ENCODE measurements around the gene CEACAM6.
"Not testable (repeated sequence)": the region's sequence is repeated elsewhere in the genome, so short reads cannot be mapped to it uniquely, and the experiment has no call there.

CEACAM6 gene

DNA sequence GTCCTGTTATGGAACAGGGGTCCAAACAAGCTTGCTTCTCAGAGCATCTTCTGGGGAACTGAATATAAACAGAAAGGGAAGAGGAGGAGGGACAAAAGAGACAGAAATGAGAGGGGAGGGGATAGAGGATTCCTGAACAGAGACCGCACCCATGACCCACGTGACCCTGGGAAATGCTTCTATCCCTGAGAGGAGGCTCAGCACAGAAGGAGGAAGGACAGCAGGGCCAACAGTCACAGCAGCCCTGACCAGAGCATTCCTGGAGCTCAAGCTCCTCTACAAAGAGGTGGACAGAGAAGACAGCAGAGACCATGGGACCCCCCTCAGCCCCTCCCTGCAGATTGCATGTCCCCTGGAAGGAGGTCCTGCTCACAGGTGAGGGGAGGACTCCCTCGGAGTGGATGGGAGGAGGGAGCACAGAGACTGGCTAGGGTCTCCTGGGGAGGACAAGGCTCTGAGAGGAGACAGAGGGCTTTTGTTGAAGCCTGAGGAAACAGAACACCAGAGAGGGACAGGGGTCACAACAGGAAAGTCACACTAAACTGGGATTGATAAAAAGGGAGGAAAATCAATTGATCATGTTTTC is at the start of gene CEACAM6:
Gene CEACAM6, plus strand, starts transcription at position 203 of the 586 bp plus-strand sequence. Its CDS starts 109 bp downstream, at position 312.
- DNase-seq, result peak; percentile 4 to 29

DNA sequence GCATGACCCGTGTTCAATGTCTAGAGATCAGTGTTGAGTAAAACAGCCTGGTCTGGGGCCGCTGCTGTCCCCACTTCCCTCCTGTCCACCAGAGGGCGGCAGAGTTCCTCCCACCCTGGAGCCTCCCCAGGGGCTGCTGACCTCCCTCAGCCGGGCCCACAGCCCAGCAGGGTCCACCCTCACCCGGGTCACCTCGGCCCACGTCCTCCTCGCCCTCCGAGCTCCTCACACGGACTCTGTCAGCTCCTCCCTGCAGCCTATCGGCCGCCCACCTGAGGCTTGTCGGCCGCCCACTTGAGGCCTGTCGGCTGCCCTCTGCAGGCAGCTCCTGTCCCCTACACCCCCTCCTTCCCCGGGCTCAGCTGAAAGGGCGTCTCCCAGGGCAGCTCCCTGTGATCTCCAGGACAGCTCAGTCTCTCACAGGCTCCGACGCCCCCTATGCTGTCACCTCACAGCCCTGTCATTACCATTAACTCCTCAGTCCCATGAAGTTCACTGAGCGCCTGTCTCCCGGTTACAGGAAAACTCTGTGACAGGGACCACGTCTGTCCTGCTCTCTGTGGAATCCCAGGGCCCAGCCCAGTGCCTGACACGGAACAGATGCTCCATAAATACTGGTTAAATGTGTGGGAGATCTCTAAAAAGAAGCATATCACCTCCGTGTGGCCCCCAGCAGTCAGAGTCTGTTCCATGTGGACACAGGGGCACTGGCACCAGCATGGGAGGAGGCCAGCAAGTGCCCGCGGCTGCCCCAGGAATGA is 48.4 kb upstream of the CEACAM6 start:
- DNase-seq, result peak; percentile 27 to 69

DNA sequence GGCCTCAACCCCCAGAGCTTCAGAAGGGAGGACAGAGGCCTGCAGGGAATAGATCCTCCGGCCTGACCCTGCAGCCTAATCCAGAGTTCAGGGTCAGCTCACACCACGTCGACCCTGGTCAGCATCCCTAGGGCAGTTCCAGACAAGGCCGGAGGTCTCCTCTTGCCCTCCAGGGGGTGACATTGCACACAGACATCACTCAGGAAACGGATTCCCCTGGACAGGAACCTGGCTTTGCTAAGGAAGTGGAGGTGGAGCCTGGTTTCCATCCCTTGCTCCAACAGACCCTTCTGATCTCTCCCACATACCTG is 47.9 kb upstream of the CEACAM6 start:
- no peak for DNase-seq

DNA sequence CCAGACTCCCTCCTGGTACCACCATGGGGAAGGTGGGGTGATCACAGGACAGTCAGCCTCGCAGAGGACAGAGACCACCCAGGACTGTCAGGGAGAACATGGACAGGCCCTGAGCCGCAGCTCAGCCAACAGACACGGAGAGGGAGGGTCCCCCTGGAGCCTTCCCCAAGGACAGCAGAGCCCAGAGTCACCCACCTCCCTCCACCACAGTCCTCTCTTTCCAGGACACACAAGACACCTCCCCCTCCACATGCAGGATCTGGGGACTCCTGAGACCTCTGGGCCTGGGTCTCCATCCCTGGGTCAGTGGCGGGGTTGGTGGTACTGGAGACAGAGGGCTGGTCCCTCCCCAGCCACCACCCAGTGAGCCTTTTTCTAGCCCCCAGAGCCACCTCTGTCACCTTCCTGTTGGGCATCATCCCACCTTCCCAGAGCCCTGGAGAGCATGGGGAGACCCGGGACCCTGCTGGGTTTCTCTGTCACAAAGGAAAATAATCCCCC is 47.4 kb upstream of the CEACAM6 start:
- no peak for DNase-seq

DNA sequence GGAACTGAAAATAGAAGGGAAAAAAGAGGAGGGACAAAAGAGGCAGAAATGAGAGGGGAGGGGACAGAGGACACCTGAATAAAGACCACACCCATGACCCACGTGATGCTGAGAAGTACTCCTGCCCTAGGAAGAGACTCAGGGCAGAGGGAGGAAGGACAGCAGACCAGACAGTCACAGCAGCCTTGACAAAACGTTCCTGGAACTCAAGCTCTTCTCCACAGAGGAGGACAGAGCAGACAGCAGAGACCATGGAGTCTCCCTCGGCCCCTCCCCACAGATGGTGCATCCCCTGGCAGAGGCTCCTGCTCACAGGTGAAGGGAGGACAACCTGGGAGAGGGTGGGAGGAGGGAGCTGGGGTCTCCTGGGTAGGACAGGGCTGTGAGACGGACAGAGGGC is 46.8 kb upstream of the CEACAM6 start, which contains the start of gene CEACAM5:
Gene CEACAM5, plus strand, starts transcription at position 146 of the 400 bp plus-strand sequence. Its CDS starts 106 bp downstream, at position 252.
- no peak for DNase-seq

DNA sequence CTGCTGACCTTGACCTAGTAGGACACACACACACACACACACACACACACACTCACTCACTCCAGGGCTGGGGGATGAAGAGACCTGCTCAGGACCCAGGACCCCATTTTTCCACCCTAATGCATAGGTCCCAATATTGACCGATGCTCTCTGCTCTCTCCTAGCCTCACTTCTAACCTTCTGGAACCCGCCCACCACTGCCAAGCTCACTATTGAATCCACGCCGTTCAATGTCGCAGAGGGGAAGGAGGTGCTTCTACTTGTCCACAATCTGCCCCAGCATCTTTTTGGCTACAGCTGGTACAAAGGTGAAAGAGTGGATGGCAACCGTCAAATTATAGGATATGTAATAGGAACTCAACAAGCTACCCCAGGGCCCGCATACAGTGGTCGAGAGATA is 45.8 kb upstream of the CEACAM6 start:
- DNase-seq, result not testable (repeated sequence)

DNA sequence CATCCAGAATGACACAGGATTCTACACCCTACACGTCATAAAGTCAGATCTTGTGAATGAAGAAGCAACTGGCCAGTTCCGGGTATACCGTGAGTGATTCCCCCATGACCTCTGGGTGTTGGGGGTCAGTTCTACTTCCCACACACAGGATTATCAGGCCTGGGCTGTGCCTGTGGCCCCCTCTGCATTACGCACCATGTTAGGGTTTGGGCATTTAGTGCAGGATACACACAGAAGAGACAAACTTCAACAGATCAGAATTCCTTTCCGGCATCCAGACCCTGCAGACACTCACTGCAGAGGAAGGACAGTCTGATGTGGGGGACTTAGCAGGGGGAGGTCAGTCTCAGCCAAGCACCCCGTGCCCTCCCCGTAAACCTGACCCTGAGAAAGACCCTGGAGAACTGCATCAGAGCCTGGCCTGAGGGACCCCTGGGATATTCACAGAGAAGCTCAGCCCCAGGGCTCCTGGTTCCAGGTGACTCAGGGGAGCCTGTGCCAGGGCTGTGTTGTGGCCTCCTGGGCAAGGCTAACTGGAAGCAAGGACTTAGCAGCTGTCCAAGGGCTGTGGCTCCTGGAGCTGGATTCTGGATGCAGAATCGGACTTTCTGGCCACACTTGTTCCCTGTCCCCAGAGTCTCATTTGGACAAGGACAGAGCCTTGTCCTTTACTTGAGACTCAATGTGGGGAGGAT is 45.2 kb upstream of the CEACAM6 start:
- DNase-seq, result no peak

DNA sequence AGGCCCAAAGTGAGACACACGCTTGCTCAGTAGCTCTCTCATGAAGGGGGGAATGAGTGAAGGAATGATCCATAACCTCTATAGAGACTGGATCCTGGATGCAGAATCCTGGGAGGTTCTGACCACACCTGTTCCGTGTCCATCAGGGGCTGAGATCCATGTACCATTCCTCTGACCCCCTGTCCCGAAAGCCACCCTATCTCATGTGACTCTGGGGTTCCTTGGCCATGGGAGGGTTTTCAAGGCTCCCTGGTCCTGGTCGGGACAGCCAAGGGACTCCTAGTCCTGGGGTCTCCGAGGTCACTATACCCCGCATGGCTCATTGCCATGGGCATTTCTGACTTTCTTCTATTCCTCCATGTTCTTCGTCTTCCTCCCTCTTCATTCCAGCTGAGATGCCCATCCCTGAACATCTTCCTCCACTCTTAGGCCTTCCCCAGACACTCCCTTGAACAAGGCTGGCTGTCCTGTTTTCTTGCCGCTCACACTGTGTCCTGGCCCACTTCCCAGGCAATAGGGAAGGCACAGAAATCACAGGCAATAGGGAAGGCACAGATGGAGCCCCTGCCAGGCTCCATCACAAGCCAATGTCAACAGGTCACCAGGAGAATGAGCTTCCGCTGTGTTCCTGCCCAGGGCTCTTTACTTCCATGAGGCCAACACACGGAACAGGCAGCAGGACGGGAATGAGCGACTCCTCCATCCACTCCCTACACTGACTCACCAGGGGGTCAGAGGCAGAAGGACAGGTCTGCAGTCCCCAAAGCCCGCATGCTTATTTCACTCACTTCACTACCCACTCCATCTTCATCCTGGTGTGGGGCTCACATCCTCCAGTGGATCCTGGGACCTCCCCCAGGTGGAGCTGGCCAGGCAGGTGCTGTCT is 43.7 kb upstream of the CEACAM6 start:
- no peak for DNase-seq

DNA sequence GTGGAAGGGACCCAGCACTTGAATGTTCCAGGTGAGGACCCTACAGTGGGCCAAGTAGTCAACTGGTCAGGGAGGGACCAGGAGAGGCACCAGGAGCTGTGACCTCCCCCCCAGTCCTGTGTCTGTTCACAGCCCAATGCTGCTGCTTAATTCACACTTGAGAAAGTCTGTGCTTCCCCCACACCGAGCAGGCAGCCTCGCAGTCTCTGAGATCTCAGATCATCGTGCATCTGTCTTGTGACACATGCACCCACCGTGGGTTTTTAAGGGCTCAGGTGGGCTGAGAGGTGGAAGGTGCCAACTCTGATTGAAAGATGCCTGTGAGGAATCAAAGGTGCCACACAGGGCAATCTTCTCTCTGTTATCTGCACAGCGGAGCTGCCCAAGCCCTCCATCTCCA is 40.7 kb upstream of the CEACAM6 start:
- no peak for DNase-seq

DNA sequence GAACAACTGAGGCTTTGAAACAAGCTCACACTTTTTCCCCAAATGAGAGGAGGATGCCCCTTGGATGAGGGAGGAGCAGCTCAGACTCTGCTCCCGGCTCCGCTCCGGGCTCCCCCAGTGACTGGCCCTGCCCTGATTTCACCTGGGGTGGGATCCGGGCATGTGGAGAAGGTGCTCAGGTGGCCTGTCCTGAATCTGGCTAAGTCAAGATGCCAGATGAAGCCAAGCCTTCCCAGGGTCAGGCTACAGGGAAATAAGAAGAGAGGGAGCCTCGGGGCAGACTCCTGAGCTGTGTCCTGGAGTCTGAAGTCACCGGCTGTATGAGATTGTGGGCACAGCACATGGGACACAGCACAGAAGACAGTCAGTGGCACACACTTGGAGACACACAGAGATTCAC is 36.6 kb upstream of the CEACAM6 start:
- DNase-seq, result no peak

DNA sequence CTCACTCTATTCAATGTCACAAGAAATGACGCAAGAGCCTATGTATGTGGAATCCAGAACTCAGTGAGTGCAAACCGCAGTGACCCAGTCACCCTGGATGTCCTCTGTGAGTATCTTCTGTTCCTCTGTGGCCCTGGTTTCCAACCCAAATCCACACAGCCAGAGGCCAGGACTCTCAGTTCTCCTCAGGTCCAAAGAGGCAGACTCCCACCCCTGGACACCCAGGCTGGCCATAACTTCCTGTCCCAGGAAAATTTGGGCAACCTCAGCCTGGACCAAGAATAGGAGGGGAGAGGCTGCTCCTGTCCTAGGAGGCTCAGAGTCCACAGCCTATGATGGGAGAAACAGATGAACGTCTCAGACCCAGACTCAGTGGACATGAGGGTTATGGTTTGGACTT is 35.2 kb upstream of the CEACAM6 start:
- DNase-seq, result no peak

DNA sequence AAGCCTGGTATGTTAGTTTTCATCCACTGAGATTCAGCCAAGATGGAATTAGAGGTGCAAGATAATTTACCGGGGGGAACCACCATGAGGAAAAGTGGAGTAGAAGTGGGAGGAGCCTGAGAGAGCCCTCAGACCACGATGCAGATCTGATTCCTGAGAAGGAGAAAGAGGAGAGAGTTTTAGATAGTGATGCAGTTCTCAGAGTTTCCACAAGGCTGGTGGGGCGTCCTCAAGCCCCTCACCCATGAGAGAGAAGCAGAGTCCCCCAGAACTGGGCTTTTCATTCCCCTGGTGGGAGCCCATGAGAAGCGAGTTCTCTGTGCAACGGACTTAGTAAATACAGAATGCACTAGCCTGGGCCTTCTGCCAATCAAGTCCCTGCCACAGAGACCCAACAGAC is 28.8 kb upstream of the CEACAM6 start:
- DNase-seq, result no peak

DNA sequence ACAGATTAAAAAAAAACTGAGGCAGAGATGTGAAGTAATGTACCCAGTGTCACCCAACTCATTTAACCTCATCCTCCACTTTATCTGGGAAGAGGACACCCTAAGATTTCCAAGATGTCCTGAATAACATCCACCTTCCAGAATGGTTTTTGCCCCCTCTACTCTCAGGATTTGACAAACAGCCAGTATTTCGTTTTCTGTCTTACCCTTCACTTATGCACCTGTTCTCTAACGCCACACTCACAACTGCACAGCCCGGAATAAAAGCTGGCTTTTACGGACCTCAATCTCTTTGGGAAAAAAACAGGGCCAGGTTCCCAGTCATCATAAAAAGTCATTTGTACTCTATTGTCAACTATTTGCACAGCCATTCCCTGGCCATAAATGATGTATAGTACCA is 21.2 kb upstream of the CEACAM6 start:
- no peak for DNase-seq

DNA sequence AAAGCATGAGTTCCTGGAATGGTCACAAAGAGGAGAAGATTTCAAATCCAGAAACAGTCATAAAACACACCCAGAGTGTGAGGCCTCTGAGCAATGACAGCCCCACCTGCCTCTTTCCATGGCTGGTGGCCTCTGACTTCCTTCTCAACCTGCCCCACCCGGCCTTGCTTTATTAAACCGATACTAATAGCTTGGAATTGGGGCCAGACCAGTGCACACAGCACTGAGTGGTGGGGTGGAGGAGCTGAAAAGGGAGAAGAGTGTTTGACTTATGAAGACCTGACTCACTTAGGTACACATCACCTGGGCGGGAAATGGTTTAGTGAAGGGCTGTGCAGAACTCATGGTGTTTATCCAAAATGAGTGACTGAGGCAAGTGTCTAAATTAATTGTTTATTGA is 20.7 kb upstream of the CEACAM6 start:
- no peak for DNase-seq

DNA sequence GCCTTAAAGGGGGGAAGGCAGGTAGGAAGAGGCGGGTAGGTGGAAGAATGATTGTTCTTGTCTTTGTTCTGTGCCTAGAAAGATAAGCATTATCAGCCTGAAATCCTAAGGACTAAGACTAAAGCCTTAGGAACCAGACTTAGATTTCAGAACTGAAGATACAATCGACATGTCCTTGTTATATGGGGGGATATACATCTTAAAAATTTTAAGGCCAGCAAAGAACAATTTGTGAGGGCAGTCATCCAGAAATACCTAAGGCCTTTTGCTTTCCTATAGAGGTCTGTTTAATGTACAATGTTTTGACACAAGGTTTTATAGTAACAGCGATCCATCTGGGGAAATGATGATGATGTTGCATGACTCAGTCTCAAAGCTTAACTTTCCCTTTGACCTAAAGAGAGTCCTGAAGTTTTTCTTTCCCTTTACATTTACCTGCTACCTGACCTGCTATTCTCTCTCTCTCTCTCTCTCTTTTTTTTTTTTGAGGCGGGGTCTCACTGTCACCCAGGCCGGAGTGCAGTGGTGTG is 20.2 kb upstream of the CEACAM6 start:
- DNase-seq, result no peak

DNA sequence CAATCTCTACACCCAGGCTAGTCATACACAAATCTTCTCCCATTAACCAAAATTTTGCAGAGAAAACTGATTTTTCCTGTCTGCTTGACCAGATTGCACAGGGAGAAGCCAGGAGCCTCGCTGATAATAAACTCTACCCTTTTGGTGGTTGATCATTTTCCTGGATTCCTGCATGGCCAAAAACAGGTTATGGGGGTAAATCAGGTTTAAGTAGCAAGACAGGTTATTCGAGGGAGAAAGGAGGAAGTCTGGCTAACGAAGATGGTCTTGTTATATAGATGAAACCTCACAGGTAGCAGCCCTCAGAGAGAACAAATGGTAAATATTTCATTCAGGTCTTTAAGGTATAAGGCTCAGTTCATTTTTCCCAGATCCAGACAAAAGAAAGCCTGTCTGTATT is 16.0 kb upstream of the CEACAM6 start:
- no peak for DNase-seq

DNA sequence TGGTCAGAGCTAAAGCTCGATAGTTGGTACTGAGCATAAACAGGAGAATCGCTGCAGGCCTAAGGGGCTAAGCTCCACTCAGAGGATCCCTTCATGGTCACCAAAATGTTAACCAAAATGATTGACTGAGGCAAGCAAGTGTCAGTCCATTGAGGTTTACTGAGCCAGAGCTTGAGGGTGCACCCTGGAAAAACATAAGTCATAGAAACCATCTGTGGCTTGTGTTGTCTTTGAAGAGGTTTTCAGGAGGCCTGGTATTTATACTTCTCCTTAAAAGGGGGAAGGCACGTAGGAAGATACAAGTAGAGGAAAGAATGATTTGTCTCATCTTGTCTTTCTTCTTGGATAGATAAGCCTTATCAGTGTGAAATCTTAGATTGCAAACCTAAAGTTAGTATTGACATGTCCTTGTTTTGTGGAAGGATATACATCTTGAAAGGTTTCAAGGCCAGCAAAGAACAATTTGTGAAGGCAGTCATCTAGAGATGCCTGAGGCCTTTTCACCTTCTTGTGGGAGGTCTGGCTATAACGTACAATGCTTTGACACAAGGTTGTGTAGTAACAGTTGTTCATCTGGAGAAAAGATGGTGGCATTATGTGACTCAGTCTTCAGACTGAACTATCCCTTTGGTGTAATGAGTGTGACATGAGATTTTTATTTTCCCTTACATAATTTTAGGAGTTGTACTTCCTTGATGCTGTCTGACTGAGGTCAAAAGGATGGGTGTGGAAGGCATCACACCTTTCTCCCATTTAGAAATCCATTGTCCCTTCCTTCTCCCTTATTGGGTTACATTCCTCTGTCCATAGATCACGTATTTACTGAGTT is 14.7 kb upstream of the CEACAM6 start:
- DNase-seq, result no peak

DNA sequence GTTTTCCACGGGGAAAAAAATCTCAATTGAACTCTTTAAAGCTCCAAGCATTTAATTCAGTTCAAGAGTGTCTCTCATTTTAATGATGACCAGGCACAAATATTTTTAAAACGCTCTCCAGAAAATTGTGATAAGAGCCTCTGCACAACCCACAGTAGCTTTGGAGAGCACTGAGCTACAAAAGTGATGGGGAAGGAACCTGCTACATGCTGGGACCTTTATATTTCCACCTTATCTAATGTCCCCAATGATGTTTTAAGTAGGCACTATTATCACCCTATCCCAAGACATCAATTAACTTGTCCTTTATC is 14.1 kb upstream of the CEACAM6 start:
- no peak for DNase-seq

DNA sequence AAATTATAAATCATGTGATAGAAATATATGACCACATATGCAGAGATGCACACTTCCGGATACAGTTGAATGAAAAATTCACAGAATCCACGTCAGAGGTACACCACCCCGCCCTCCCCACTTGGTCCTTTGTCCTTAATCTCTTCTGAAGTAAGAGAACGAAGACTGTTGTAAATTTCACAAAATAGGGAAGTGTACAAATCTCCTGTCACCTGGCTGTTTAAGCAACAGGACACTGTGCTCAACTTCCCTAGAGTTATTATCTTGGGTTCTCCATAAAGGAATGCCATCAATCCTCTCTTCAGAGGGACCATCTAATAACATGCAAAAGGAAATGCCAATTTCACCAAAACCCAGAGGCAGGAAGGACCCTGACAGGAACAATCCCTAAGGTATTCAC is 10.5 kb upstream of the CEACAM6 start:
- DNase-seq, result peak; percentile 9 to 38

DNA sequence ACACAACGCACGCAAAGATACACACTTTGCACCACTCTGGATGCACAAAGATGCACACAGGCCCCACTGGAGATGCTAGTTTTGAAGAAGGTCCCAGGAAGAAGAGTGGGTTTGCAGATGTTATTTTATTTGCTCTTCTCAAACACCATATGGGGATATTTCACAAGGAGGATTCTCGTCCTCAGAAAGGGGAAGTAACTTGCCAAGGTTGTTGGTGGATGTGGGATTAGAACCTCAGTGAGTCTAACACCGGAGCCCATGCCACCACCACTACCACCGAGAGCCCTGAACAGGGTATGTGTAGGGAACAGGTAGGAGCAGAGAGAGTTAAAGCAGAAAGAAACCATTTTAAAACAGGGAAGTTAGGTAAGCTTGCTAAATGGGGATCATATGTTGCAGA is 9.6 kb upstream of the CEACAM6 start:
- peak; percentile 20 to 42 for DNase-seq

DNA sequence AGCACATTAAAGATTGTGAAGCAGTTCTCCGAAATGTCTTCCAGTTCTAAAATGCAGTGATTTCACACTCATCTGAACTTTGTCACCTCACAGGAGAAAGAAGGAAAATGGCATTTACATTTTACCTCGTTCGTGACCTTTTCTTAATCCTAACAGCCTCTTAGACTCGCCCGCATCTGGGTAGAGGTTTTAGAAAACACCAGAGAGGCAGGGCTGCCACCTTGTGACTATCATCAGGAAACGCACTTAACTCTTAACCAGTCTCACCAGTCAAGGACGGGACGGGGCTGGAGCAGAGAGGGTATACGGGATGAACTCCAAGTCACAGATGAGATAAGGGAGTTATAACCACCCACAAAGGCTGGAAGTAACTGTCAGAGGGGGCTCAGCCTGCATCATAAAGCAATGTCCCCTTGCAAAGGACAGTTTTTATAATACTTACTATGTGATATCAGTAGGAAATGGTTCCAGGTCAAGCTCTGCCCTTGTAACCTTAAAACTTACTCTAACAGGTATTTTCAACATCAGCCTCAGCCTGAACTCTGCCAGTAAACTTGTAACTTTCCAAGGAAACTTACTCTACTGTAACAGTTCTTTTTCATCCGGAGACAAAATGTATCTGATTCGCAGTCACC is 8.6 kb upstream of the CEACAM6 start:
- peak; percentile 42 to 67 for DNase-seq

Measured in inflammatory macrophage treated with lipopolysaccharide for 1 hour (primary cell).